ENCODE data around the gene PCDH12.

PCDH12 gene

GRCh38 chr5:141969783-141970771, 12.1 kb upstream of the PCDH12 start:
- Histone ChIP-seq H3K4me3 (ENCODE audit: low read depth, low read length) (no peak overlapping the region), H4K91ac (ENCODE audit: low read depth, low read length) (no peak overlapping the region), H3K27me3 (ENCODE audit: insufficient read depth, low read length) (no peaks in the 10 kb centered on the region), H2BK120ac (ENCODE audit: insufficient read depth, low read length, poor library complexity) (no peak overlapping the region), H2BK5ac (ENCODE audit: low read depth, low read length, poor library complexity) (no peak overlapping the region), H3K9ac (ENCODE audit: low read length) (no peak overlapping the region), H3K27ac (ENCODE audit: low read depth, low read length) (peak overlapping the region; percentile 56), H3K18ac (ENCODE audit: low read length) (no peak overlapping the region), H3K14ac (ENCODE audit: low read length) (no peak overlapping the region), H3K4me1 (ENCODE audit: control insufficient read depth in 1 of 2, insufficient read depth in 2 of 2, low read length in 2 of 2) (no peaks in the 10 kb centered on the region), H2AK5ac (ENCODE audit: low read length) (no peak overlapping the region), H4K12ac (ENCODE audit: low read depth, low read length) (no peak overlapping the region), H3K36me3 (ENCODE audit: control insufficient read depth in 1 of 2, insufficient read depth in 2 of 2, low read length in 2 of 2) (peaks cover 7 to 14% of the 10 kb centered on the region in 2 experiments), H4K8ac (ENCODE audit: low read depth, low read length) (no peak overlapping the region), H3K79me2 (ENCODE audit: control insufficient read depth, insufficient read depth, low read length, poor library complexity) (peaks cover 4% of the 10 kb centered on the region), H2BK12ac (ENCODE audit: low read length) (no peak overlapping the region), H3K23ac (ENCODE audit: low read length) (no peak overlapping the region), H3K79me1 (ENCODE audit: low read length) (peaks cover 6% of the 10 kb centered on the region), H3K4ac (ENCODE audit: low read depth, low read length) (peak overlapping the region; percentile 19), H3K4me2 (ENCODE audit: low read length) (peak overlapping the region; percentile 58), H2AFZ (ENCODE audit: insufficient read depth, low read length, poor library complexity) (no peak overlapping the region), H3K9me3 (ENCODE audit: insufficient read depth, low read depth, low read length) (no peaks in the 10 kb centered on the region)
- DNase-seq = peak in 1 of 2 donors; percentile 40
- WGBS (ENCODE audit: extremely low coverage, insufficient coverage, insufficient read length) = no CpG with 5 or more reads among the region's 2 CpGs

DNA sequence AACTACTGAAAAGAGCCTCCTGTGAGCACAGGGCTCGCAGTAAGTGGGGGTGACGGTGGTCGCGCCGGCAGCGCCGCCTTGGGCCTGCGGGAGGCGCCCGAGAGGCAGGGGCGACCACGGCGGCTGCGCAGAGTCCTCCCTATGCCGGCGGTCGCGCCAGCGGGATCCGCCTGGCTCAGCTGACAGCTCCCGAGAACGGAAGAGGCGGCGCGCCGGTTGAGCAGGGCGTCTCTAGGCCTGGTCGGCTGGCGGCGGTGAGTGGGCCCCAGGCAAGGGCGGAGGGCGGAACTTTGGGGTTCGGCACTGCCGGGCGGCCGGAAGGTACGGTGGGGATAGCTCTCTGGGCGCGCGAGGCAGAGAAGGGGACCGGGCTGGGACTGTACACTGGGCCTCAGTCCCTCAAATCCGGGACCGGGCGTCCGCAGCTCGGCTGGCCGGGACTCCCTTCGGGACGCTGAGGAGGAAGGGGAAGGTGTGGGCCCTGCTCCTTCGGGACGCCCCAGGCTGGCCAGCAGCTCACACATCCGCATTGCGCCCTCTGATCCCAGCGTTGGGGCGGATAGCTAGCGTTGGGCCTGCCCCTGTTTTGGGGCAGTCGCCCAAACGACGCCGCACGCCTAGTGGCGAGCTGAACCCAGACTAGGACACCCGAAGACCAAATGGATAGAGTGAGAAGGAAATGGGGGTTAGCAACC, 11.1 kb upstream of the PCDH12 start, which contains the start of gene RNF14:
RNF14 (plus strand) TSS at position 192 of the 695 bp plus-strand sequence. CDS start 4,484 bp downstream, outside the sequence.
- no CpG with 5 or more reads among the region's 63 CpGs for WGBS (ENCODE audit: extremely low coverage, insufficient coverage, insufficient read length)

GRCh38 chr5:141966963-141967333, 8.9 kb upstream of the PCDH12 start:
- H2AFZ ChIP-seq (ENCODE audit: insufficient read depth, low read length, poor library complexity) = no peak overlapping the region
- H4K91ac ChIP-seq (ENCODE audit: low read depth, low read length) = no peak overlapping the region
- H2BK12ac ChIP-seq (ENCODE audit: low read length) = no peak overlapping the region
- no peak overlapping the region for H4K12ac ChIP-seq (ENCODE audit: low read depth, low read length)
- no CpG with 5 or more reads among the region's 2 CpGs for WGBS (ENCODE audit: extremely low coverage, insufficient coverage, insufficient read length)
- no peak overlapping the region for H3K4me3 ChIP-seq (ENCODE audit: low read depth, low read length)
- H3K27me3 ChIP-seq (ENCODE audit: insufficient read depth, low read length) = no peaks in the 10 kb centered on the region
- H4K8ac ChIP-seq (ENCODE audit: low read depth, low read length) = no peak overlapping the region
- H3K4me1 ChIP-seq (ENCODE audit: control insufficient read depth in 1 of 2, insufficient read depth in 2 of 2, low read length in 2 of 2) = no peaks in the 10 kb centered on the region
- no peak overlapping the region for H3K14ac ChIP-seq (ENCODE audit: low read length)
- no peak for DNase-seq
- H3K23ac ChIP-seq (ENCODE audit: low read length) = no peak overlapping the region
- H3K36me3 ChIP-seq (ENCODE audit: control insufficient read depth in 1 of 2, insufficient read depth in 2 of 2, low read length in 2 of 2) = peaks cover 3% of the 10 kb centered on the region in 2 experiments
- H3K9ac ChIP-seq (ENCODE audit: low read length) = no peak overlapping the region
- H3K27ac ChIP-seq (ENCODE audit: low read depth, low read length) = no peak overlapping the region
- no peak overlapping the region for H3K4ac ChIP-seq (ENCODE audit: low read depth, low read length)
- H3K18ac ChIP-seq (ENCODE audit: low read length) = no peak overlapping the region
- no peak overlapping the region for H2AK5ac ChIP-seq (ENCODE audit: low read length)
- H3K4me2 ChIP-seq (ENCODE audit: low read length) = no peak overlapping the region
- H2BK120ac ChIP-seq (ENCODE audit: insufficient read depth, low read length, poor library complexity) = no peak overlapping the region
- no peak overlapping the region for H2BK5ac ChIP-seq (ENCODE audit: low read depth, low read length, poor library complexity)
- H3K79me1 ChIP-seq (ENCODE audit: low read length) = peaks cover 6% of the 10 kb centered on the region
- peaks cover 4% of the 10 kb centered on the region for H3K79me2 ChIP-seq (ENCODE audit: control insufficient read depth, insufficient read depth, low read length, poor library complexity)
- no peaks in the 10 kb centered on the region for H3K9me3 ChIP-seq (ENCODE audit: insufficient read depth, low read depth, low read length)

More for the DNA sequence above, 11.1 kb upstream of the PCDH12 start, which contains the start of gene RNF14:
- peaks cover 7 to 9% of the 10 kb centered on the region in 2 experiments for H3K36me3 ChIP-seq (ENCODE audit: control insufficient read depth in 1 of 2, insufficient read depth in 2 of 2, low read length in 2 of 2)
- peak within 1 kb of the TSS; percentile 97 for H4K8ac ChIP-seq (ENCODE audit: low read depth, low read length)
- peak within 1 kb of the TSS; percentile 58 for H3K4me2 ChIP-seq (ENCODE audit: low read length)
- peak within 1 kb of the TSS; percentile 86 for H4K91ac ChIP-seq (ENCODE audit: low read depth, low read length)
- no peak within 1 kb of the TSS for H3K23ac ChIP-seq (ENCODE audit: low read length)
- peak within 1 kb of the TSS; percentile 36 for H2AK5ac ChIP-seq (ENCODE audit: low read length)
- H3K4me1 ChIP-seq (ENCODE audit: control insufficient read depth in 1 of 2, insufficient read depth in 2 of 2, low read length in 2 of 2) = no peaks in the 10 kb centered on the region
- H3K18ac ChIP-seq (ENCODE audit: low read length) = peak within 1 kb of the TSS; percentile 56
- peak within 1 kb of the TSS; percentile 88 for H2BK5ac ChIP-seq (ENCODE audit: low read depth, low read length, poor library complexity)
- peak within 1 kb of the TSS; percentile 74 for H4K12ac ChIP-seq (ENCODE audit: low read depth, low read length)
- no peaks in the 10 kb centered on the region for H3K27me3 ChIP-seq (ENCODE audit: insufficient read depth, low read length)
- peak within 1 kb of the TSS; percentile 72 for H2AFZ ChIP-seq (ENCODE audit: insufficient read depth, low read length, poor library complexity)
- H3K4me3 ChIP-seq (ENCODE audit: low read depth, low read length) = peak within 1 kb of the TSS; percentile 83
- peaks cover 6% of the 10 kb centered on the region for H3K79me1 ChIP-seq (ENCODE audit: low read length)
- H3K79me2 ChIP-seq (ENCODE audit: control insufficient read depth, insufficient read depth, low read length, poor library complexity) = peaks cover 4% of the 10 kb centered on the region
- H2BK12ac ChIP-seq (ENCODE audit: low read length) = peak within 1 kb of the TSS; percentile 5
- peak within 1 kb of the TSS; percentile 17 for H3K4ac ChIP-seq (ENCODE audit: low read depth, low read length)
- H3K9ac ChIP-seq (ENCODE audit: low read length) = peak within 1 kb of the TSS; percentile 81
- peak within 1 kb of the TSS; percentile 89 for H3K14ac ChIP-seq (ENCODE audit: low read length)
- no peaks in the 10 kb centered on the region for H3K9me3 ChIP-seq (ENCODE audit: insufficient read depth, low read depth, low read length)
- H2BK120ac ChIP-seq (ENCODE audit: insufficient read depth, low read length, poor library complexity) = peak within 1 kb of the TSS; percentile 85
- DNase-seq = peak; percentile 89 to 93
- peak within 1 kb of the TSS; percentile 56 for H3K27ac ChIP-seq (ENCODE audit: low read depth, low read length)

- H3K27ac ChIP-seq (ENCODE audit: low read depth, low read length) = no peak overlapping the region
- no peaks in the 10 kb centered on the region for H3K4me1 ChIP-seq (ENCODE audit: control insufficient read depth in 1 of 2, insufficient read depth in 2 of 2, low read length in 2 of 2)
- H4K12ac ChIP-seq (ENCODE audit: low read depth, low read length) = no peak overlapping the region
- peaks cover 0 to 3% of the 10 kb centered on the region in 2 experiments for H3K36me3 ChIP-seq (ENCODE audit: control insufficient read depth in 1 of 2, insufficient read depth in 2 of 2, low read length in 2 of 2)
- H2AK5ac ChIP-seq (ENCODE audit: low read length) = no peak overlapping the region
- peaks cover 4% of the 10 kb centered on the region for H3K79me2 ChIP-seq (ENCODE audit: control insufficient read depth, insufficient read depth, low read length, poor library complexity)
- no peak overlapping the region for H2BK120ac ChIP-seq (ENCODE audit: insufficient read depth, low read length, poor library complexity)
- no peak overlapping the region for H2BK12ac ChIP-seq (ENCODE audit: low read length)
- H3K9me3 ChIP-seq (ENCODE audit: insufficient read depth, low read depth, low read length) = no peaks in the 10 kb centered on the region
- DNase-seq = no peak
- no CpG with 5 or more reads among the region's 4 CpGs for WGBS (ENCODE audit: extremely low coverage, insufficient coverage, insufficient read length)
- no peak overlapping the region for H4K8ac ChIP-seq (ENCODE audit: low read depth, low read length)
- H3K14ac ChIP-seq (ENCODE audit: low read length) = no peak overlapping the region
- H3K18ac ChIP-seq (ENCODE audit: low read length) = no peak overlapping the region
- no peak overlapping the region for H2BK5ac ChIP-seq (ENCODE audit: low read depth, low read length, poor library complexity)
- H3K4me2 ChIP-seq (ENCODE audit: low read length) = no peak overlapping the region
- no peak overlapping the region for H3K4me3 ChIP-seq (ENCODE audit: low read depth, low read length)
- peaks cover 6% of the 10 kb centered on the region for H3K79me1 ChIP-seq (ENCODE audit: low read length)
- no peak overlapping the region for H2AFZ ChIP-seq (ENCODE audit: insufficient read depth, low read length, poor library complexity)
- H3K4ac ChIP-seq (ENCODE audit: low read depth, low read length) = no peak overlapping the region
- no peak overlapping the region for H4K91ac ChIP-seq (ENCODE audit: low read depth, low read length)
- no peaks in the 10 kb centered on the region for H3K27me3 ChIP-seq (ENCODE audit: insufficient read depth, low read length)
- no peak overlapping the region for H3K23ac ChIP-seq (ENCODE audit: low read length)
- H3K9ac ChIP-seq (ENCODE audit: low read length) = no peak overlapping the region
These were observed 8.4 kb upstream of the PCDH12 start for GRCh38 chr5:141966275-141966962.
